Vagina (tissue), 2 donors: ENCODE measurements around the gene TOP3B. TPM values are rescaled to one million over a fixed set of nuclear protein-coding genes. Genes with fewer than 3 reads are reported as not detected.

Source experiments
- DNase-seq, 2 donors: peaks; one replicate each; pipeline ENCODE4 v3.0.0-alpha.2; 2017; ENCODE audit errors: extremely low spot score in 2 of 2
- H3K27ac ChIP-seq: fragments of 200-600 bp; sonication (generic); one replicate; pipeline ENCODE4 v1.5.1; 2019
- H3K27me3 ChIP-seq: fragments of 200-600 bp; sonication (generic); one replicate; pipeline ENCODE4 v1.5.1; 2019
- H3K36me3 ChIP-seq, 2 donors: fragments of 200-600 bp; sonication (generic); one replicate each; pipeline ENCODE4 v1.5.1; 2017 to 2019
- H3K4me1 ChIP-seq: fragments of 200-600 bp; sonication (generic); one replicate; pipeline ENCODE4 v1.5.1; 2019
- H3K4me3 ChIP-seq, 2 donors: fragments of 200-600 bp; sonication (generic); 1 replicate in 1 of 2; 2 replicates in 1 of 2; pipeline ENCODE4 v1.5.1; 2016 to 2019
- H3K9me3 ChIP-seq: fragments of 200-600 bp; sonication (generic); one replicate; pipeline ENCODE4 v1.5.1; 2019
- POLR2A ChIP-seq, 2 donors: fragments of 450-650 bp; IDR thresholded peaks; one replicate each; pipeline ENCODE4 v1.6.1; 2017; ENCODE audit warnings: antibody characterized with exemption in 2 of 2, mild to moderate bottlenecking in 2 of 2, moderate library complexity in 2 of 2
- POLR2AphosphoS5 ChIP-seq, 2 donors: sonication (generic); formaldehyde crosslinking; IDR thresholded peaks; one replicate each; pipeline ENCODE4 v1.9.0; 2017; ENCODE audit warnings: antibody characterized with exemption in 2 of 2, mild to moderate bottlenecking in 2 of 2, low read depth in 1 of 2; ENCODE audit not compliant: insufficient read depth in 1 of 2
- intact Hi-C: fragments of 100-400 bp; cut with DNase I; formaldehyde crosslinking; loops from one replicate; pipeline ENCODE4 v1.15.1; 2023
- total RNA-seq: library from RNA; depleted of rRNA; stranded (reverse); fragments of >200 nt; gene quantifications from one replicate; pipeline ENCODE4 v1.2.3, GENCODE V29; 2016
- TF ChIP-seq, protein P1 (sequence below), 3 experiments: fragments of 450-650 bp in 2 of 3; fragments of 200-600 bp in 1 of 3; sonication (generic) in 1 of 3; IDR thresholded peaks; one replicate each; pipeline ENCODE4 v1.5.1; 2017 to 2019; ENCODE audit warnings: antibody characterized with exemption in 3 of 3, mild to moderate bottlenecking in 2 of 3, moderate library complexity in 2 of 3

The TOP3B gene
- total RNA-seq, 1 donor from 2014 or later = 42.7 TPM

DNA sequence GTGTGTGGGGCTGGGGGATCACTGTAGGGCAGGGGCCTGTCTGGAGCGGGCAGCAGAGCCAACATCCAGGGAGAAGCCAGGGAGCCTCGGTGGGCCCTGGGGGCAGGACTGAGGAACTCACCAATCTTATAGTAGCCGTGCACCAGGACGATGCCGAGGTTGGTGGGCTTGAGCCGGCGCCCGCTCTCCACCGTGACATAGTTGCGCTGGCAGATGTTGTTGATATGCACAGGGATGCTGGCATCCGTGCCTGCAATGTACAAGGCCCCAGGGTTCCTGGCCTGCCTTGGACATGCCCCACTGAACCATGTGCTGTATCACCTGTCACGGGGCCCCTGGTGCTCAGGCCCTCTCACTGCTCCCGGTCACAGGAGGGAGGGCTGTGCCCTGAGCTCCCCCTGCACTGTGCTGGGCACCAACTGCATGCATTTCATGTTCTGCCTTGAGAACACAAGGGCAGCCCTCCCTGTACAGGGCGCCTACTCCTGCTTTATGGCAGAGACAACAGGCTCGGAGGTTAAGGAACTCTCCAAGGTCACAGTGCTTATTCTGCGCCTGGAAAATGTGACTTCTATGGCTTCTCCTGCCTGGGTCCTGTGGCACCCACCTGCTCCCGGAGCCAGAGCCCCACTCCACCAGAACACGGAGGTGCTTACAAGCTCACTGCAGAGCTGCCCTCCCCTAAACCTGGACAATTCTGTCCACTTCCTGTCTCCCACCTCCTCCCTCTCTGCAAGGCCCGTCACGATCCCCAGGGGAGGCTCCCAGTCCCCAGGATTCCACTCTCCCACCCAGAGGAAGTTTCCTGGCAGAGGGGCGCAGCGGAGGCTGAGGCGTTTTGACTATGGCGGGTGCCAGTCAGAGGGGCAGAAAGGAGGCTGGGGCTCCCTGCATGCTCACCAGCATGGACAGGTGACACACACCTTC, 22.1 kb downstream of the TOP3B start:
- Histone ChIP-seq H3K9me3 (no peaks in the 10 kb centered on the region), H3K27me3 (no peaks in the 10 kb centered on the region), H3K4me3 (no peak overlapping the region), H3K36me3 (peaks cover 0 to 49% of the 10 kb centered on the region in 2 donors), H3K4me1 (no peaks in the 10 kb centered on the region), H3K27ac (no peak overlapping the region)
- TF ChIP-seq POLR2A (IDR thresholded peaks at IDR 0.05) (no peak), POLR2AphosphoS5 (IDR thresholded peaks at IDR 0.05; ENCODE audit: insufficient read depth in 1 of 2, low read depth in 1 of 2) (no peak)
- TF ChIP-seq, protein P1, sequence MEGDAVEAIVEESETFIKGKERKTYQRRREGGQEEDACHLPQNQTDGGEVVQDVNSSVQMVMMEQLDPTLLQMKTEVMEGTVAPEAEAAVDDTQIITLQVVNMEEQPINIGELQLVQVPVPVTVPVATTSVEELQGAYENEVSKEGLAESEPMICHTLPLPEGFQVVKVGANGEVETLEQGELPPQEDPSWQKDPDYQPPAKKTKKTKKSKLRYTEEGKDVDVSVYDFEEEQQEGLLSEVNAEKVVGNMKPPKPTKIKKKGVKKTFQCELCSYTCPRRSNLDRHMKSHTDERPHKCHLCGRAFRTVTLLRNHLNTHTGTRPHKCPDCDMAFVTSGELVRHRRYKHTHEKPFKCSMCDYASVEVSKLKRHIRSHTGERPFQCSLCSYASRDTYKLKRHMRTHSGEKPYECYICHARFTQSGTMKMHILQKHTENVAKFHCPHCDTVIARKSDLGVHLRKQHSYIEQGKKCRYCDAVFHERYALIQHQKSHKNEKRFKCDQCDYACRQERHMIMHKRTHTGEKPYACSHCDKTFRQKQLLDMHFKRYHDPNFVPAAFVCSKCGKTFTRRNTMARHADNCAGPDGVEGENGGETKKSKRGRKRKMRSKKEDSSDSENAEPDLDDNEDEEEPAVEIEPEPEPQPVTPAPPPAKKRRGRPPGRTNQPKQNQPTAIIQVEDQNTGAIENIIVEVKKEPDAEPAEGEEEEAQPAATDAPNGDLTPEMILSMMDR (IDR thresholded peaks at IDR 0.05) = no peak
- intact Hi-C loops = no loop called here
- DNase-seq = no peak

- H3K27me3 ChIP-seq = no peaks in the 10 kb centered on the region
- no peak overlapping the region for H3K4me3 ChIP-seq
- no peak for TF ChIP-seq POLR2A (IDR thresholded peaks at IDR 0.05)
- TF ChIP-seq POLR2AphosphoS5 (IDR thresholded peaks at IDR 0.05; ENCODE audit: insufficient read depth in 1 of 2, low read depth in 1 of 2) = no peak
- TF ChIP-seq, protein P1 (IDR thresholded peaks at IDR 0.05) = no peak
- peaks cover 0 to 39% of the 10 kb centered on the region in 2 donors for H3K36me3 ChIP-seq
- H3K4me1 ChIP-seq = no peaks in the 10 kb centered on the region
- H3K9me3 ChIP-seq = no peaks in the 10 kb centered on the region
- intact Hi-C loops = no loop called here
- DNase-seq = no peak
- H3K27ac ChIP-seq = no peak overlapping the region
These were observed 23.1 kb downstream of the TOP3B start for GRCh38 chr22:21959274-21960074.

GRCh38 chr22:21958360-21959273, 24.0 kb downstream of the TOP3B start:
- H3K4me3 ChIP-seq = no peak overlapping the region
- intact Hi-C loops = no loop called here
- peaks cover 0 to 30% of the 10 kb centered on the region in 2 donors for H3K36me3 ChIP-seq
- TF ChIP-seq POLR2AphosphoS5 (IDR thresholded peaks at IDR 0.05; ENCODE audit: insufficient read depth in 1 of 2, low read depth in 1 of 2) (no peak), POLR2A (IDR thresholded peaks at IDR 0.05) (no peak)
- TF ChIP-seq, protein P1 (IDR thresholded peaks at IDR 0.05) = no peak
- H3K27ac ChIP-seq = no peak overlapping the region
- DNase-seq = no peak
- no peaks in the 10 kb centered on the region for H3K9me3 ChIP-seq
- H3K4me1 ChIP-seq = no peaks in the 10 kb centered on the region
- no peaks in the 10 kb centered on the region for H3K27me3 ChIP-seq

DNA sequence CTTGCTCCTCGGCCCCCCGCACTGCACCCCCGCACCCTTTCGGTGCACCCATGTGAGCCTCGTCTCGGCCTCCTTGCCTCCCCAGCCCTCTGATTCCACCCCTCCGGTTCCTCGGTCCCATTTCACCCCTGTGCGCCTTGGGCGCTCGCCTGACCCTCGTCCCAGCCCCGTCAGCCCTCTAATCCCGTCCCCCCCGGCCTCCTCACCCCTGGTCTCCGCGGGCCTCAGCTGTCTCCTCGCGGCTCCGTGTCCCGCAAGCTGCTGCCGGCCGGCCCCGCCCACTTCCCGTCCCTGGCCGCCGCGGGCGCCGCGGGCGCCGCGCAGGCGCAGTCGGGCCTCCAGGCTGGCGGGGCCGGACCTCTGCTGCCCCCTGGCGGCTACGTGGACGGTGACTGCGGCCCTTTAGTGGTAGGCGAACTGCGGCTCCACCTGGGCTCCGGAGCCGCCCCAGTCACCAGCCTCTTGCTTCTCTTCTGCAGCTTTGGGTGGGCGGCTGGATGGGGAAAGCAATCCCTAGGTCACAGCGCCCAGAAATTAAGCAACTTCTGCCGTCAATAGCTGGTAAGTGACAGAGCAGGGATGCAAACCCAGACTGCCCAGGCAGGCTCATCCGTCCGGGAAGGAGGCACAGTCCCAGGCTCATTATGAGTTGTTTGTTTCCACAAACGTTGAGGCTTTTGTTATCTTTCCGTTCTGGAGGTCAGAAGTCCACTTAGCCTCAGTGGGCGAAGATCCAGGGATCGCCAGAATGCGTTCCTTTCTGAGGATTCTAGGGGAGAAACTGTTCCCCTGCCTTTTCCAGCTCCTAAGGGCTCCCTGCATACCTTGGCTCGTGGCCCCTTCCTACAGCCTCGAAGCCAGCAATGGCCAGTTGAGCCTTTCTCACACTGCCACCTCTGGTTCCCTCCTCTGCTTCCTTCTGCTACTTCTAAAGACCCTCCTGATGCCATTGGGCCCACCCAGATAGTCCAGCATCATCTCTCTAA, 29.7 kb downstream of the TOP3B start, which contains the start of gene PPM1F:
Gene PPM1F, minus strand, starts transcription at position 263 of the 986 bp plus-strand sequence. CDS start 6,800 bp downstream, outside the sequence.
- TF ChIP-seq POLR2A (IDR thresholded peaks at IDR 0.05) (no peak), POLR2AphosphoS5 (IDR thresholded peaks at IDR 0.05; ENCODE audit: insufficient read depth in 1 of 2, low read depth in 1 of 2) (peak in 1 of 2 donors; percentile 28)
- TF ChIP-seq, protein P1 (IDR thresholded peaks at IDR 0.05) = peak; percentile 83 to 97 (median 96)
- Histone ChIP-seq H3K9me3 (no peaks in the 10 kb centered on the region), H3K36me3 (no peaks in the 10 kb centered on the region), H3K4me3 (peak within 1 kb of the TSS; percentile 66 to 85), H3K27me3 (no peaks in the 10 kb centered on the region), H3K4me1 (peaks cover 42% of the 10 kb centered on the region), H3K27ac (peak within 1 kb of the TSS; percentile 74)
- intact Hi-C loops = loop anchor here (2.0 kb wide), 1 partner anchor 14 kb away; no protein-coding TSS in a partner anchor
- DNase-seq = no peak
